ENCODE measurements around the gene POU2AF3.

POU2AF3 gene

DNA sequence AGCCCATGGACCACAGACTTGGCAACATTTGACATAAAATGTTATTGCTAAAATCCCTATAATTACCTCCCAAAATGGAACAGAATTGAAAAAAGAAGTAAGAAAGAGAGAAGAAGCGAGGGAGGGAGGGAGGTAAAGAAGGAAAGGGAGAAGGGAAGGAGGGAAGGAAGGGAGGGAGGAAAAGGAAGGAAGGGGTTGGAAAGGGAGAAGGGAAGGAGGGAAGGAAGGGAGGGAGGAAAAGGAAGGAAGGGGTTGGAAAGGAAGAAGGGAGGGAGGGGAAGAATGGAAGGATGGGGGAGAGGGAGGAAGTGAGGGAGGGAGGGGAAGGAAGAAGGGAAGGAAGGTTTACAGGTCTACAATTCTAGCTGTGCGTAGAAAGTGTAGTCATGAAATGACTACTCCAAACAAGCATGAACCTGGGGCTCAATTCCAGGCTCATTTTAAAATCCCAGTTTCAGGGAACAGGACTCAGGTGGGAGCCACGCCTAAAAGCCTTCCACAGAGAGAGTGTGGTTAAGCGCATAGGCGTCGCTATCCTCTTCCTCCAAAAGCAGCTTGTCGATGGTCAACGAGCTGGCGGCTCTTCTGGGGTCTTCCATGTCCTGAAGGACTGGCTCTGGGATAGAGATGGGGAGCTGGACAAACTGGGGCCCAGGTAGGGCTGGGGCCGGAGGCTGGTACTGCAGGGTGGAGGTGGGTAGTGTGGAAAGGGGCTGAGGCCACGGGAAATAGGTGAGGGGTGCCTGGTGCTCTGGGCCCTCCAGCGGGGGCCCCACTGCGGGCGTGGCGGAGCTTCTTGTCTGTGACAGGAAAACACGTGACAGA is 55.6 kb downstream of the POU2AF3 start:
- no peak for DNase-seq (ENCODE audit: low read depth in 2 of 2)

DNA sequence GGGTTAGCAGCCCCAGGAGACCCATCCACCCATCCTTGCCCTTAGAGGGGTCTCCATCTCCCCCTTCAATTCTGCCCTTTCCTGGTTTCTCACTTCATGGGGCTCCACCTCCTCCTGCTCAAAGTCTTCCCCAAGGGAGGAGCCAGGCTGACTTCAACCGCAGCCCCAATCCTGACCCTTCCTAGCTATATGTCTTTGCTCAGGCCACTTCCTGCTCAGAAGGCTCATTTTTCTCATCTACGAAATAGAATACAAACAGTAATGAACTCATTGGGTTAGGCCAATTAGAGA is 56.2 kb downstream of the POU2AF3 start:
- DNase-seq (ENCODE audit: low read depth in 2 of 2): no peak

DNA sequence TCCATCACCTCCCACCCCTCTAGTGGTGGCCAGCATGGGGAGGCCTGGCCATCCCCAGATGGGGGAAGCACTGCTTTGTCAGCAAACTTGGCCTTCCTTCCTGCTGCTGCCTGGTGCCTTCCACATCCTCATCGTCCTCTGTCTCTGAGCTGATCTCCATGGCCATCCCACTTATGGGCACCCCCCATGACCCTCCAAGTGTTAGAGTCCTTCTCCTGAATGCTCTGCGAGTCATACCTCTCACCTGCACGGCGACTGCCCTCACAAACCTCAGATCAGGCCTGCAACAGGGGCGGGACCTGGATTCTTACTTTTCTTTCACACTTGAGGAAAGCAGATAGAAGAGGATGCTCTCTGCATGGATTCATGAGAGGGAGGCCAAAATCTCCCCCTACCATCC is 56.8 kb downstream of the POU2AF3 start:
- no peak for DNase-seq (ENCODE audit: low read depth in 2 of 2)

DNA sequence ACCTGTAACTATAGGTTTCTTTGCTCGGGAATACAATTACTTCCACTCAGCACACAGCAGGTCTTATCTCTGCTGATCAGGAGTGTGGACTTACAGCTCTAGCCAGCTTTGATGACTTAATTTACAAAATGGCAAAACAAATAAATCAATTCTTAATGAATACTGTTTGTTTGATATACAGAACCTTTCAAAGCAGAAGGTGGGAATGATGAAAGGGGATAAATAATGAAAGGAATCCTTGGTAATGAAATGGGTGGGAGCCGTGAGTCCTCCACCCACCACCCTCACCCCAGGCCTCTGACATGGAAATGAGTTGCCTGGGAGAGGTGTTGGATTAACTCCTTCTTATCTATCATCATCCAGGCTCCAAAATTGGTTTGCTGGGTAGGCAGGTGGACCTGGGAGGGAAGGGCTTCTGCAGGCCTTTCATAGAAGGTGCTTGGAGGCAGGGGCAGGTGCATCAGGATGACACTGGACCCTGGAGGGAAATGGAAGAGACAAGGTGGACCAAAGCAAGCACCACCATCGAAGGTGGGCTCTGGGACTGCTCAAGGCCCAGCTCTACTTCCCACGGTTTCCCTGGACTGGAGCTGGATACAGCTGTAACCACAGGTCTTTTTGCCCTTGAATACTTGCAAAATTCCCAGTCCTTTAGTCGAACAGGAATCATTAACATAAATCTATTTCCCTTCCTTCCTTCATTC is 57.8 kb downstream of the POU2AF3 start:
- no peak for DNase-seq (ENCODE audit: low read depth in 2 of 2)

DNA sequence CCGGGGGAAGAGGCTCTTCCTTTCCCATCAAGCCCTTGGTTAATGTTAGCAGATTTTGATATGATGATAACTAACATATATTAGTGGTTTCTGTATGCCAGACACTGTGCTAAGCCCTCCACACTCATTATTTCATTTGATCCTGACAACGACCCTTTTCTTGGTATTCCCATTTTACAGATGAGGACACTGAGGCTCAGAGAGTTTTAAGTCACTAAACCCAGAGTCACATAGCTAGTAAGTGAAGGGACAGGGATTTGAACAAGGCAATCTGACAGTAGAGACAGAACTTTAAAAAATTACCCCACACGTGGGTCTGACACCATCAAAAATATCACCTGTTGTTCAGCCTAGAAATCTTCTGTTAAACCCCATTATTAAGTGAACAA is 58.3 kb downstream of the POU2AF3 start:
- DNase-seq (ENCODE audit: low read depth in 2 of 2): no peak

DNA sequence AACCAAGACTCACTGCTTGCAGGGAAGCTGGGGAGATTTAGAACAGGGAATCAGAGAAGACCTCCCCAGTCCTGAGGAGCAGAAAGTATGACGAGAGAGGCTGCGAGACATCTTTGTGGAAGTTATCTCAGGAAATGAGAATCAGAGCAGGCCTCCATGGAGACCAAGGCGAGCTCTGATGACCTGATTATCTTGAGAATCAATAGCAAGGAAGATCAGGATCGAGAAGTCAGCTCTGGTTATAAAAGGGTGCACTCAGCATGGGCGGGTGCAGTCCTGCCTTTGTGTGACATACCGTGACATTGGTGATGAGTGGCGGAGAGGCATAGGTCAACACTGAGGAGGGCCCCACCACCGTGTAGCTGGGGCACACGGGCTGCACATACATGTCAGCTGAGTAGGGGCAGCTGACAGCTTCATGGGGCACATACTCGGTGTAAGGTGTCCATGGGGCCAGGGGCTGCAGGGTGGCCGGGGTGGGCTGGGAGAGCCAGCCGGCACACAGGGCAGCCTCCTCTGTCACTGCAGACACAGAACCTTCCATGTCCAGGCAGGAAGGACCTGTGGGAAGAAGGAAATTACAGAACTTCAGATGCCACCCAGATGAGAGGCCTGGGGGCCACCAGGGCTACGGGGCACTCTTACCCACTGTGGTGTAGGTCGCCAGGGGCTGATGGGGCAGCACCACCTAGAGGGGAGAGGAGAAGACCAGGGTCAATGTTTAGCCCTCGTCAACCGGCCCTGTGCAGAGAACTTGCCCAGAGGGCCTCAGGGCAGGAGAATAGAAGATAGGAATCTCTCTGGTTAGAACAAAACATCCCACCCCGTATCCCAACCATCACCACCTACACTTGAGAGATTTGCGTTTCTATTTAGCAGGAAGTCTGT is 59.0 kb downstream of the POU2AF3 start:
- no peak for DNase-seq (ENCODE audit: low read depth in 2 of 2)

Data from fibroblast of skin of left quadriceps (primary cell).